Lower leg skin (tissue), 3 donors: ENCODE measurements around the gene UNC5C.

Experiments
- CTCF ChIP-seq, 3 donors: fragments of 450-650 bp; IDR thresholded peaks; one replicate each; pipeline ENCODE4 v1.5.1; 2016; ENCODE audit warnings: antibody characterized with exemption in 3 of 3, mild to moderate bottlenecking in 3 of 3, moderate library complexity in 2 of 3
- POLR2A ChIP-seq, 2 donors: fragments of 450-650 bp; IDR thresholded peaks; one replicate each; pipeline ENCODE4 v1.6.1; 2016 to 2017; ENCODE audit warnings: antibody characterized with exemption in 2 of 2, mild to moderate bottlenecking in 1 of 2, moderate library complexity in 1 of 2

GRCh38 chr4:95415346-95415771 is 133.4 kb downstream of the UNC5C start:
- TF ChIP-seq CTCF (IDR thresholded peaks at IDR 0.05) (no peak), POLR2A (IDR thresholded peaks at IDR 0.05) (no peak)
